T-helper 22 cell (primary cell): ENCODE measurements around the gene CD52.

Experiments used
- DNase-seq: peaks from one replicate; pipeline ENCODE4 v3.0.0-alpha.2; 2020; ENCODE audit warnings: low read depth

CD52 gene

GRCh38 chr1:26357121-26357602, 39.4 kb downstream of the CD52 start:
- DNase-seq: no peak

GRCh38 chr1:26358411-26359384, 40.9 kb downstream of the CD52 start:
- DNase-seq: peak; percentile 80

DNA sequence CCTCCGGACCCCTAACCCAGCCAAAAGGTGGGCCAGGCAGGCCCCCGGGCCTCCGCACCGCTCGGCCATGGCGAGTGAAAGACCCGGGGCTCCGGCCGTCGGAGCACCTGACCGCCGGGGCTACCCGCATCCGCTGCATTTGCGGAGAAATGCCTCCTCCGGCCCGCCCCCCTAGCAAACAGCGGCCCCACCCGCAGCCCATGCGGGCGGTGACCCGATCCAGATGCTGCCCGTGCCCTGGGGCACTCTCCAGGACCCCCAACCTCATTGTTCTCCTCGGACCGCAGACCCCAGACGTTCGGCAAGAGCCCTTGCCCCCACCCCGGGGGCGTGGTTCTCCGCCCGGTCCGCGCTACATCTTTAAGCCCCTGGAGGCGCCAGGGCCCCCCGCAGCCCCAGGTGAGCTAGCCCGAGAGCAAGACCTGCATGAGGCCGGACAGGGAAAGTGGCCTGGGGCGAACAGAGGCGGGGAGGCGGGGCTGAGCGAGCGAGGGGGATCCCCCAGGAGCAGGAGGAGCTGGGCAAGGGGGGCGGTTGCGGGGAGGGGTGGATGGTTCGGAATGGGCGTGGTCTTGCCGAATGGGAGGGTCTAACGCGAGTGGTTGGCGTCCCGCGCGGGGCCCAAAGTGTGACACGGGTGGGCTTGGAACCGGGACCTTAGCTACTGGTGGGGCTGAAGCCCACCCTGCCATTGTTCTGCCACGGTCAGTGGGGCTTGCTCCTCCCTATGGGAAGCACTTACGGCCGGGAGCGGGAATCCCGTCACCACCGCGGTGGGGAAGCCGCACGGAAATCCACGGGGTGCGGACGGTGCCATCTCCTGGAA, 42.4 kb downstream of the CD52 start:
- peak; percentile 48 for DNase-seq

- no peak for DNase-seq
Observed at GRCh38 chr1:26360807-26361604, 43.2 kb downstream of the CD52 start.

DNA sequence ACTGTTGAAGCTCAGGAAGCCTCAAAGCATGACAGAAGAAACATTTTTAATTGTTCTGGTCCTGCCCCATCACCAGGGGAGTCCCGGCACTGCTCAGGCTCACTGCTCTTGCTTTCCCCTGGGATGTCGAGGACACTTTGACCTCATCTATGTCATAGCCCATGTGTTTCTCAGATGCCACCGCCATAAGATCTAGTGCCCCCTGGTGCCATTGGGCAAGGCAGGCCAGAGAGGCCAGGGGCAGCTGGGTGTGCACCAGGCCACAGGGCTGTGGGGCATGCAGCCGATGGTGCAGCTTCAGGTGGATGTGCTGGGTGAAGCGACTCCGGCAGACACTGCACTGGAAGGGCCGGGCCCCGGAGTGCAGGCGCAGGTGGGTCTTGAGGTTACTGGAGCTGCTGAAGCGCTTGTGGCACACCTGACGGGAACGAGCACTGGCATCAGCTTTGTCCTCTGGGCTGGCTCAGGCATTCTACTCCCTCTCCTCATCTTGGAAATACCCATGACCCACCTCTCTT, 43.9 kb downstream of the CD52 start:
- no peak for DNase-seq

- no peak for DNase-seq
Observed at GRCh38 chr1:26362331-26362730, 44.6 kb downstream of the CD52 start.

GRCh38 chr1:26363549-26364448, 46.0 kb downstream of the CD52 start:
- DNase-seq: peak; percentile 52

- no peak for DNase-seq
Observed at GRCh38 chr1:26364956-26365355, 47.2 kb downstream of the CD52 start.

DNA sequence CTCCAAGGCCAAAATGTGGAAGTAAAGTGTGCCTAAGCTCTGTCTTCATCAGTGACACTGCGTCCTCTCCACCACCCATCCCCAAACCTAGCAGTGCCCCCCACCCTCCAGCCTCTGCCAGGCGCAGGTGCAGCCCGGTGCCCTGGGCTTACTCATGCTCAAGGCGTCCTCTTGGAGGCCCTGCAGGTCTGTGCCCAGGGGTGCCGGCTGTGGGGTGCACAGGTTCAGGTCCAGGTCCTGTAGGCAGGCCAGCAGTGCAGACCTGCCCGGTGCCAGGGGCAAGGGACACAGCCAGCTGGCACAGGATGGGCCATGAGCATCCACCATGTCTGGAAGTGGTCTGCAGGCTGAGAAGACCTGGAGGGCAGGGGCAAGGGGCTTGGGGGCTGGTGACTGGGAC, 49.7 kb downstream of the CD52 start:
- no peak for DNase-seq

- DNase-seq: no peak
Observed at GRCh38 chr1:26368006-26368405, 50.2 kb downstream of the CD52 start.

- no peak for DNase-seq
Observed at GRCh38 chr1:26368486-26368885, 50.7 kb downstream of the CD52 start.
